Hepatocyte (in vitro differentiated cells): ENCODE data around the gene P2RY14. TPM values are rescaled to one million over a fixed set of nuclear protein-coding genes. Genes with fewer than 3 reads are reported as not detected.

Experiments used
- DNase-seq: peaks from one replicate; pipeline ENCODE4 v3.0.0-alpha.2; 2016; ENCODE audit warnings: low spot score
- H2AFZ ChIP-seq: fragments of 200-600 bp; sonication (generic); 2 replicates; pipeline ENCODE4 v1.6.0; 2016; ENCODE audit warnings: antibody characterized with exemption, mild to moderate bottlenecking
- H3K27ac ChIP-seq: fragments of 200-600 bp; sonication (generic); 2 replicates; pipeline ENCODE4 v1.5.1; 2016; ENCODE audit warnings: mild to moderate bottlenecking
- H3K27me3 ChIP-seq: fragments of 200-600 bp; sonication (generic); 2 replicates; pipeline ENCODE4 v1.6.1; 2016
- H3K36me3 ChIP-seq: fragments of 200-600 bp; sonication (generic); replicated peaks from 2 replicates; pipeline ENCODE4 v1.5.1; 2016; ENCODE audit warnings: low read depth; ENCODE audit not compliant: insufficient read depth
- H3K4me1 ChIP-seq: fragments of 200-600 bp; sonication (generic); 2 replicates; pipeline ENCODE4 v1.5.1; 2016; ENCODE audit warnings: mild to moderate bottlenecking, moderate library complexity; ENCODE audit not compliant: insufficient read depth
- H3K4me2 ChIP-seq: fragments of 200-600 bp; sonication (generic); 2 replicates; pipeline ENCODE4 v1.6.0; 2016
- H3K4me3 ChIP-seq: fragments of 200-600 bp; sonication (generic); 2 replicates; pipeline ENCODE4 v1.5.1; 2016; ENCODE audit warnings: mild to moderate bottlenecking
- H3K79me2 ChIP-seq: fragments of 200-600 bp; sonication (generic); 2 replicates; pipeline ENCODE4 v1.6.0; 2017; ENCODE audit warnings: mild to moderate bottlenecking
- H3K9me2 ChIP-seq: fragments of 200-600 bp; sonication (generic); replicated peaks from 2 replicates; pipeline ENCODE4 v1.6.0; 2017; ENCODE audit warnings: mild to moderate bottlenecking; ENCODE audit not compliant: insufficient read depth
- H3K9me3 ChIP-seq: fragments of 200-600 bp; sonication (generic); 2 replicates; pipeline ENCODE4 v1.5.1; 2016; ENCODE audit warnings: low read depth, mild to moderate bottlenecking
- H4K20me1 ChIP-seq: fragments of 200-600 bp; sonication (generic); 2 replicates; pipeline ENCODE4 v1.6.0; 2016; ENCODE audit warnings: mild to moderate bottlenecking; ENCODE audit not compliant: insufficient read depth, poor library complexity, severe bottlenecking
- EZH2 ChIP-seq: fragments of 200-600 bp; sonication (generic); IDR thresholded peaks from 2 replicates; pipeline ENCODE4 v1.6.1; 2016; ENCODE audit warnings: antibody characterized with exemption, mild to moderate bottlenecking, borderline replicate concordance
- EZH2phosphoT487 ChIP-seq: fragments of 200-600 bp; sonication (generic); IDR thresholded peaks from one replicate; pipeline ENCODE4 v1.6.1; 2018; ENCODE audit warnings: antibody characterized with exemption, mild to moderate bottlenecking, low read depth, moderate library complexity; ENCODE audit not compliant: unreplicated experiment, severe bottlenecking
- WGBS: methylation state at CpG from one replicate; pipeline ENCODE4 v1.1.6; 2016; ENCODE audit warnings: low lambda C conversion rate; ENCODE audit errors: missing lambda C conversion rate; 5-methylcytosine and 5-hydroxymethylcytosine counted together
- polyA plus RNA-seq: library from polyadenylated mRNA; unstranded; fragments of >200 nt; fragmentation: Nextera tagmentation; extraction: Ambion mirVana; gene quantifications from 2 replicates; pipeline ENCODE4 v1.2.1, GENCODE V29; 2016
- total RNA-seq: library from RNA; depleted of rRNA; stranded (reverse); fragments of >200 nt; gene quantifications from 2 replicates; pipeline ENCODE4 v1.2.3, GENCODE V29; 2014
- TF ChIP-seq, protein P1 (sequence below): fragments of 200-600 bp; sonication (generic); IDR thresholded peaks from 2 replicates; pipeline ENCODE4 v1.5.1; 2016; ENCODE audit warnings: antibody characterized with exemption, mild to moderate bottlenecking; ENCODE audit not compliant: poor library complexity

P2RY14 gene
- total and polyA plus RNA-seq, 2 experiments from 2014 or later = 0.11 TPM; not detected in 1

- peaks cover 13% of the 10 kb centered on the region for H3K4me1 ChIP-seq
- H4K20me1 ChIP-seq = no peaks in the 10 kb centered on the region
- no peaks in the 10 kb centered on the region for H3K36me3 ChIP-seq
- TF ChIP-seq EZH2 (no peak), EZH2phosphoT487 (no peak)
- TF ChIP-seq, protein P1, sequence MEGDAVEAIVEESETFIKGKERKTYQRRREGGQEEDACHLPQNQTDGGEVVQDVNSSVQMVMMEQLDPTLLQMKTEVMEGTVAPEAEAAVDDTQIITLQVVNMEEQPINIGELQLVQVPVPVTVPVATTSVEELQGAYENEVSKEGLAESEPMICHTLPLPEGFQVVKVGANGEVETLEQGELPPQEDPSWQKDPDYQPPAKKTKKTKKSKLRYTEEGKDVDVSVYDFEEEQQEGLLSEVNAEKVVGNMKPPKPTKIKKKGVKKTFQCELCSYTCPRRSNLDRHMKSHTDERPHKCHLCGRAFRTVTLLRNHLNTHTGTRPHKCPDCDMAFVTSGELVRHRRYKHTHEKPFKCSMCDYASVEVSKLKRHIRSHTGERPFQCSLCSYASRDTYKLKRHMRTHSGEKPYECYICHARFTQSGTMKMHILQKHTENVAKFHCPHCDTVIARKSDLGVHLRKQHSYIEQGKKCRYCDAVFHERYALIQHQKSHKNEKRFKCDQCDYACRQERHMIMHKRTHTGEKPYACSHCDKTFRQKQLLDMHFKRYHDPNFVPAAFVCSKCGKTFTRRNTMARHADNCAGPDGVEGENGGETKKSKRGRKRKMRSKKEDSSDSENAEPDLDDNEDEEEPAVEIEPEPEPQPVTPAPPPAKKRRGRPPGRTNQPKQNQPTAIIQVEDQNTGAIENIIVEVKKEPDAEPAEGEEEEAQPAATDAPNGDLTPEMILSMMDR = no peak
- H3K9me3 ChIP-seq = no peaks in the 10 kb centered on the region
- no peak overlapping the region for H2AFZ ChIP-seq
- H3K4me3 ChIP-seq = no peak overlapping the region
- no peaks in the 10 kb centered on the region for H3K27me3 ChIP-seq
- no peaks in the 10 kb centered on the region for H3K9me2 ChIP-seq
- 87% methylated on average over 4 of the region's 4 CpGs for WGBS
- H3K4me2 ChIP-seq = no peak overlapping the region
- no peak overlapping the region for H3K27ac ChIP-seq
- no peak for DNase-seq
- no peaks in the 10 kb centered on the region for H3K79me2 ChIP-seq
Observed at GRCh38 chr3:151224268-151224866, 54.0 kb downstream of the P2RY14 start.

DNA sequence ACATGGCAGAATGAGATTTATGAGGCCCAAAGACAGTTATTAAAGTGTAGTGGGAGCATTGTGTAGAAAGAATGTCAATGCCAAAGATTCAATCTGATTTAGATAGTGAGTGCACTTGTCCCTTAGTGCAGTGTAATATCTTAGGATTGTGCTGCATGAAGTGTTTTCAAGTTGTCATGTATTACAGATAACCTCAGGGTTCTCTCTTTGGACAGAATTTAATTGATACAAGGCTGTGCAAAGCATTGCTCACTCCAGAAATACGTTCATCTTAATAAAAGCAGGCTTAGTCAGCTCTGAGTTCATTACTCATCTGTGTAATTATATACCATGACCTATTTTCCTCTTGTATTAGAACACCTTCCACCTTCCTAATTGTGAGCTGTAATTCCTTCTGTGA, 59.3 kb downstream of the P2RY14 start:
- no peaks in the 10 kb centered on the region for H3K79me2 ChIP-seq
- 48% methylated on average over 1 of the region's 1 CpG for WGBS
- H2AFZ ChIP-seq = no peak overlapping the region
- no peaks in the 10 kb centered on the region for H3K27me3 ChIP-seq
- H3K4me1 ChIP-seq = no peaks in the 10 kb centered on the region
- H4K20me1 ChIP-seq = no peaks in the 10 kb centered on the region
- H3K9me3 ChIP-seq = no peaks in the 10 kb centered on the region
- H3K4me3 ChIP-seq = no peak overlapping the region
- H3K4me2 ChIP-seq = no peak overlapping the region
- DNase-seq = no peak
- no peaks in the 10 kb centered on the region for H3K36me3 ChIP-seq
- no peaks in the 10 kb centered on the region for H3K9me2 ChIP-seq
- TF ChIP-seq EZH2 (no peak), EZH2phosphoT487 (no peak)
- no peak overlapping the region for H3K27ac ChIP-seq

- no peak for DNase-seq
- H3K27ac ChIP-seq = no peak overlapping the region
- no peak overlapping the region for H2AFZ ChIP-seq
- H3K36me3 ChIP-seq = no peaks in the 10 kb centered on the region
- H3K4me2 ChIP-seq = no peak overlapping the region
- no peak overlapping the region for H3K4me3 ChIP-seq
- H3K27me3 ChIP-seq = no peaks in the 10 kb centered on the region
- no peaks in the 10 kb centered on the region for H3K9me3 ChIP-seq
- TF ChIP-seq, protein P1 = no peak
- TF ChIP-seq EZH2phosphoT487 (no peak), EZH2 (no peak)
- no peaks in the 10 kb centered on the region for H3K79me2 ChIP-seq
- H3K4me1 ChIP-seq = no peaks in the 10 kb centered on the region
- no peaks in the 10 kb centered on the region for H4K20me1 ChIP-seq
- 64% methylated on average over 1 of the region's 1 CpG for WGBS
- H3K9me2 ChIP-seq = no peaks in the 10 kb centered on the region
Observed at GRCh38 chr3:151218136-151218535, 60.2 kb downstream of the P2RY14 start.

DNA sequence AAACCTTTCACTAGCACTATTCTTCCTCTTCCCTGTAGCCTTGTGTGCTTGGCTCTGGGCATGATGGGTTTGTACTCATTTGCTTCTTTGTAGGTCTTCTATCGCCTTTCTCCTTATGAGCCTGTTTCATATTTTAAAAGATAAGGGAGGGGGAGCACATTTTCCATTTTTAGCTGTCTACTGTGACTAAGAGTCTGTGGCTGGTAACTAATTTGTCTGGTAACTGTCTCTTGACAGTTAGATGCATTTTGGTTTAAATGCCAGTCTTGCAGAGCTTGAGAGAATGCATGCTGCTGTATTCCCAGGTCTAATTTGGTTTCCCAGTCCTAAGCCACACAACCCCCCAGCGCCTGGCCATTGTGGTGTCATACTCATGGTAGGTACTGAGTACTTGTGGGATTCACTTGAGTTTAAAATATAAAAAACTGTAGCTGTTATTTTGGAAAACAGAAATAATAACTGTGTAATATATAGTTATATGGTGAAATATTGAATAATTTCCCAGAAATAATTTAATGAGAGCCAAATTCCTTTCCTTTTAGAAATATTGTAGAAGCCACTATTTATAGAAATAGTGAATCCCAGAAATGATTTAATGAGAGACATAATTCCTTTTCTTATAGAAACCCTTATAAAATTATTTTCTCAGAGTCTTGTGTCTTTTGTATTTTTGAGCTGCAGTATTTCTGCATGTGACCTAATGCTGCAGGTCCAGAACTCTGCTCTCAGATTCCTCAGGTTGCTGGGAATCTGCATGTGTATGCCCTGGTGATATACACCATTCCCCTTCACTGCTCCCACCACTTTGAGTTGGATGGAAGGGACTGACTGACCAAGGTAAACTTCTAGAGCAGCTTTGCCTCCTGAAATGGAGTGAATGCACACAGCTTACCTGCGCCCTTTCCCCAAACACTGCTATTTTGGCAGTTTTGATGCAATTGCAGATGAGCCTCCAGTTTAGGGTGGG, 61.4 kb downstream of the P2RY14 start:
- no peaks in the 10 kb centered on the region for H3K4me1 ChIP-seq
- H2AFZ ChIP-seq = no peak overlapping the region
- H4K20me1 ChIP-seq = no peaks in the 10 kb centered on the region
- no peak for DNase-seq
- H3K27me3 ChIP-seq = no peaks in the 10 kb centered on the region
- H3K27ac ChIP-seq = no peak overlapping the region
- no peak for TF ChIP-seq EZH2
- TF ChIP-seq, protein P1 = no peak
- TF ChIP-seq EZH2phosphoT487 = no peak
- H3K79me2 ChIP-seq = no peaks in the 10 kb centered on the region
- no peaks in the 10 kb centered on the region for H3K36me3 ChIP-seq
- no peaks in the 10 kb centered on the region for H3K9me3 ChIP-seq
- WGBS = 83% methylated on average over 3 of the region's 3 CpGs
- no peak overlapping the region for H3K4me3 ChIP-seq
- H3K9me2 ChIP-seq = no peaks in the 10 kb centered on the region
- H3K4me2 ChIP-seq = no peak overlapping the region
